HL-60 (cell line): ENCODE measurements around the gene PRDX6.
A peak's percentile ranks its signal among the peaks of the same experiment; 100 is the strongest.

Source experiments
- CTCF ChIP-seq: IDR thresholded peaks from one replicate; pipeline ENCODE4 v1.5.1; 2011; ENCODE audit warnings: low read length, control low read depth, inconsistent platforms; ENCODE audit not compliant: insufficient read depth
- POLR2AphosphoS5 ChIP-seq: IDR thresholded peaks from 2 replicates; pipeline ENCODE4 v1.6.1; 2012; ENCODE audit warnings: low read depth
- REST ChIP-seq: IDR thresholded peaks from 2 replicates; pipeline ENCODE4 v1.6.1; 2012; ENCODE audit warnings: low read depth; ENCODE audit not compliant: insufficient replicate concordance

- peak; percentile 64 for TF ChIP-seq CTCF
- TF ChIP-seq POLR2AphosphoS5: no peak
- no peak for TF ChIP-seq REST
Measured at GRCh38 chr1:173429471-173430402, 47.4 kb upstream of the PRDX6 start.
